Fibroblast of skin of left quadriceps (primary cell): ENCODE data around the gene WDFY4.

Experiments
- DNase-seq, 2 experiments: peaks; one replicate each; pipeline ENCODE4 v3.0.0-alpha.2; 2013; ENCODE audit warnings: low read depth in 2 of 2

The WDFY4 gene

GRCh38 chr10:48904861-48905260, 220.2 kb downstream of the WDFY4 start:
- DNase-seq: no peak

GRCh38 chr10:48905311-48905710, 220.6 kb downstream of the WDFY4 start:
- no peak for DNase-seq

GRCh38 chr10:48906841-48907240, 222.2 kb downstream of the WDFY4 start:
- no peak for DNase-seq

GRCh38 chr10:48907730-48908129, 223.1 kb downstream of the WDFY4 start:
- no peak for DNase-seq

DNA sequence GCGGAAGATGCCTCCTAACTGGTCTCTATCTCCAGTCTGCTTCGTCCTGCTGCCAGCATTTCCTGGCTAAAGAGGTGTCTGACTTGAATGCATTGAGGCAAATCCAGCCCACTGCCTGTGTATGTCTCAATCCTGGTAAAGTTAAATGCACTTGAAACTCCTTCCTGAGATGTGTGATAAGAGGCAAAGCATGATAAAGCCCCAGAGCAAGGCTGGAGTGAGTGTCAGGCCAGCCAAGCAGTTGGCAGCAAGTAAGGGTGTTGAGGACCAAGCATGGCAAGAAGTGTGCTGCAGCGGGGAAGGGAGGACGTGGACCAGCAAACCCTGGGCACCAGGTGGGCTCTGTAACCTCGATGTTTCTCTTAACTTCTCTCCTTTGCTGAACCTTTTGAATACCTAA, 225.9 kb downstream of the WDFY4 start:
- DNase-seq: no peak

GRCh38 chr10:48913674-48914073, 229.0 kb downstream of the WDFY4 start:
- no peak for DNase-seq

GRCh38 chr10:48923748-48924147, 239.1 kb downstream of the WDFY4 start:
- no peak for DNase-seq

GRCh38 chr10:48924988-48925387, 240.3 kb downstream of the WDFY4 start:
- no peak for DNase-seq

- no peak for DNase-seq
These were observed 241.6 kb downstream of the WDFY4 start for GRCh38 chr10:48926255-48926654.

GRCh38 chr10:48926764-48927540, 242.3 kb downstream of the WDFY4 start:
- DNase-seq: no peak

DNA sequence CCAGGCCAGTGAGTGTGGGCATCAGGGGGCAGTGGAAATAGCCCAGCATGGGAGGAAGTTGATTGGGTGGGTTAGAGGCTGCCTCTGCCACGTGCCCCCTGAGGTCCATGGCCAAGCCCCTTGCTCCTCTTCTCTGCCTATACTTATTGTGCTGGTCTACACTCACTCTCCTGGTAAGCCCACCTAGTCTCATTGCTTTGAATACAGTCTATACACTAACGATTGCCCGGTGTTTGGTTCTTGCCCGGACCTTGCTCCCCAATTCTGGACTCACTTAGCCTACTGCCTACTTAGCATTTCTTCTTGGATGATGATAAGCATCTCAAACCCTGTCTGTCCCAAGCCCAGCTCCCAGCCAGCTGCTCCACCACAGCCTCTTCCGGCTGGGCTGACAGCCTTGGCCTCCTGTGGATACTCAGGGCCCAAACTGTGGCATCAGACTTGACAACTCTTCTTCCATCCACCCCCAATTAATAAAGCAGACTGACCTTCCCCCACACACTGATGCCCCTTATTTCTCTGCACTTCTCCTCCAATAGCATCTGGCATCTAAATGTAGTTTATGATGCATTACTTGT, 244.8 kb downstream of the WDFY4 start:
- DNase-seq: no peak

DNA sequence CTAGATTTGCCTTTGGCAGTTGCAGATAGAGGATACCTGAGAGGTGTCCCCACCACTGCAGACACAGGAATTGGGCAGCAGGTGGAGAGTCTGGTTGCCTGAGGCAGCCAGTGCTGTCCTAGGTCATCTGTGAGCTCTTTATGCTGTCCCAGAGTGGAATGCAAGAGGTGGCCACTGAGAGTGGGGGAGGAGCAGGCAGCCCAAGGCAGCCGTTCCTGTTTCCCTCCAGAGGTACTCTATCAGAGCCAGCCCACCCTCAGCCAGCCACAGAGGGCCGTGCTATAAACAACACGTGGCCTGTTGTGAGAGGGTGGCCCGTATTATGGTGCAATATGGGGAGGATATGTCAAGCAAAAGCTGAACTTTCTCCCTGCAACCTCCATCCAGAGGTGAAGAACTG, 246.5 kb downstream of the WDFY4 start:
- DNase-seq: no peak

DNA sequence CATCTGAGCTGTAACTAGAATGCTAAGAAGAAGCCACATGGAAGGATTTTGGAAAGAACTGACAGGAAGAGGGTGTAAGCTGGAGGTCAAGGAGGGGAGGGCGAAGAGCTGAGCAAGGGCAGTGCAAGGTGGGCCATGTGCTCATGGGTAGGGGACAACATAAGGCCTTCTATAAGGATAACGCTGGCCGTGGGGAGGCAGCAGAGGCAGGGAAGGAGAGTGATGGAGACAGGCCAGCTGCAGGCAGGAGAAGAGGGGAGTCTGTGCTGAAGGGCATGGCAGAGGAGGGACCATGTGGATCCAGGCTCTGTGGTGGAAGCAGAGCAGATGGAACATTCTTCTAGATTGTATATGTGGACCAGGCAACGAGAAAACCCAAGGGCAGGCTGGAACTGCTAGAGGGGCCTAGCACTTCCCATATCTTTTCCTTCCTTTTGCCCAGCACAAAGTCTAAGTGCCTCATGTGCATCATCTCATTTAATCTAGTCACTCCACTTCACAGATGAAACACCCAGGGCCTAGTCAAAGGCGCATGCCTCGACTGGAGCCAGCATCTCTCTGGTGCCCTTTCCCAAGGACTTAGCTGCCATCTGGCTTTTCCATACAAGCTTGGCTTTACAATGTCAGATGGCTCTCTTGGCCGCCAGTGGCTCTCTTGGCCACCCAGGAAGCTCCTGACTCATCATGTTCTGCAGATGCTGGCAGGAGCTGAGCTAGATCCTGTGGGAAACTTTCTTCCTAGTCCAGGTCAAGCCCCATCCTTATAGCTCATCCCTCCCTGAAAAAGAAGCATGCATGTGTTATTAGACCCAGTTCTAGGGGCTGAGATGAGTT, 248.4 kb downstream of the WDFY4 start:
- DNase-seq: no peak

DNA sequence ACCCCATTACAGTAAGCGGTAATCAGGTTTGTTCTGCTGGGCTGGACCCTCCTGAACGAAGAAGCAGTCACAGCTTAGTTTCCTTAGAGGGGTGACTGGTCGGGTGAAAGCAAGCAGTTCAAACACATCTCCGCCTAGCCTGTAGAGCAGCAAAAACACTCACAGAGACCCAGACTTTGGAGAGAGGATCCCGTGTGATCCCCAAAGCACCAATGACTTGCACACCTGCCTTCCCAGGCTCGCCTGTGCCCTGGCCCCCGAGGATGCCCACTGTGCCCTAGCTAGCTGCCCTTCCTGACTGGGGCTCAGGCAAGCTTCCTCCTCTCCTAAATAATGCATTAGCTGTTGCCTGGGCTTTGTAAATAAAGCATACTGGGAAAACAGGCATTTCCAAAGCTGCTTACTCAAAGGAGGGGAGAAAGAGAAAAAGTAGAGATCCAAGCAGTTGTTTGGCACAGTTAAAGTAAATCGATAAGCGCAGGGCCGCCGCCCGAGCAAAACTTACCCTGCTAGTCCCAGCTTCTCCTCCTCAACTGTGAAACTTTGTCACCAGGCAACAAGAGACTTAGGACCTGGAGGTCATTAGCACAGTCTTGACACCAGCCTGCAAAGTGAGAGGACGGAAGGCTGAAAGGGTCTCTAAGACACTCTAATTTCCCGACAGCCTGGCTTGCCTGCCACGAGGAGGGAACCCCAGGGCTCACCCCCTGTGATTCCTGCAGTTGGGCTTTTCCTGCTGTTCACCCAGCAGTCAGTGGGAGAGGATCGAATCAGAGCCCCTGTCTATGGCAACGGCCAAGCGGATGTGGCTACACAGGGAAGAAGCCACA, 250.2 kb downstream of the WDFY4 start:
- no peak for DNase-seq

- no peak for DNase-seq
These were observed 250.9 kb downstream of the WDFY4 start for GRCh38 chr10:48935577-48935976.

GRCh38 chr10:48937796-48938195, 253.1 kb downstream of the WDFY4 start:
- no peak for DNase-seq

DNA sequence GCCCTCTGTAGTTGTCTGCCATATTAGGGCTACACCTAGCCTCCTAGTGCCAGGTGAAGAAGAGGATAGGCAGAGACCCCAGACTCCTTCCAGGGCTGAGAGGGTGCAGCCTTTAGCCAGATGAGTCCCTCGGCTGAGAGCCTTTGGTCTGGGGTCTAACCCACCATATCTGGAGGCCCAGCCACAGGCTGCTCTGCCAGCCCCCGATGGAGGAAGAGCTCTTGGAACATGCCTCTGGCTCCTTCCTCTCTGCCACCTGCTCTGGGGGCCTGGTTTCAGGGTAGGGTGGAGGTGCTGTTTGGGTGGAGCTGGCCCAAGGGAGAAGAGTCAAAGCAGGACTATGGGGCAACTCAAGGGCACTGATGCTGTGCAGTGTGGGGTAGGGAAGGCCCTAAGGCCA, 253.6 kb downstream of the WDFY4 start:
- no peak for DNase-seq

DNA sequence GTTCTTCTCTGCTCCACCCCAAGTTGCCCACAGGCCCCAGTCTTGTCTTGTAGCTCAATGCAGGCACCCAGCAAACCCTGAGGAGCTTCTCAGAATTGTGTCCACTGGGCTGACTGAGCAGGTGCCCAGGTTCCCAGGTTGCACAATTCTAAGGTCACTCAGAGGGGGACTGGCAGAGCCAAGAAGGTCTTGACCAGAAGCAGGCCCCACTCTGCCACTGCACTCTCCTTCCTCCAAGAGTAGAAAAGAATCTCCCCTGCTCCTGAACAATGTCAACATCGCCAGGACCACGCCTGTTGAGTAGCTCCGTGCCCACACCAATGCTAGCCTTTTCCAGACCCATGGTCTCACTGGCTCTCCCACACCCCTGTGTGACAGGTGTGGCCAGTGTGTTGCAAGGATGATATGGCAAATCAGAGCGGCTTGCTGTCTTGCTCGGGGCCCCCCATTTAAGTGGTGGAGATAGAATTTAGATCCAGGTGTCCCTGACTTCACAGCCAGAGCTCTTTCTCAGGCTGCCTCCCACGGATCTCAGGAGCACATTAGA, 254.4 kb downstream of the WDFY4 start:
- no peak for DNase-seq

DNA sequence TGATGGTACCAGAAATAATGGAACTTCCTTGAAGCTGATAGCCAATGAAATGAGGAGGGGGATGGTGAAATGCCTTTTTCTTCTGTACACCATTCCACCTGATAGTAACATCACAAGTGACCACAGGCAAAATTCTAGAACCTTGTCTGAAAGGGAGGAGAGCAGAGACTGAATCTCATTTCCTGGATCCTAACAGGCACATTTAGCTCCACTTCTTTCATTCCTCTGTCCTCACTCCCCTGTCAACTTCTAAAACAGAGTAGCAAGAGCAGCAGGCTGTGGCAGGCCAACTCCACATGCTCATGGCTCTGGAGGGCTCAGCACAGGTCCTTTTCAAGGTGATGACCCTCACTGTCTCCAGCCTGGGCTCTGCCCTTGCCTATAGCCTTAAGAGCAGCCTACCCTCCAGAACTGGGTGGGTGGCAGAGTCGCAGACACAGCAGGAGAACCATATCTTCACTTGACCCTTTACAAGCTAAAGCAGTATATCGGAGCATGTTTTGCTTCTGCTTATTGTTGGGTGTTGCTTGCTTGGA, 255.2 kb downstream of the WDFY4 start, which contains the start of gene LRRC18:
Gene LRRC18, minus strand, starts transcription at position 51 of the 536 bp plus-strand sequence. CDS start 25,685 bp downstream, outside the sequence.
- DNase-seq: no peak

- no peak for DNase-seq
These were observed 255.7 kb downstream of the WDFY4 start for GRCh38 chr10:48940372-48940771.

GRCh38 chr10:48940958-48941357, 256.3 kb downstream of the WDFY4 start:
- no peak for DNase-seq
